ENCODE data around the gene CCND2.

CCND2 gene

GRCh38 chr12:4289998-4290790 lies 16.6 kb downstream of the CCND2 start:
- DNase-seq (ENCODE audit: low read depth, low spot score) = no peak

- no peak for DNase-seq (ENCODE audit: low read depth, low spot score)
These were observed 18.9 kb downstream of the CCND2 start for GRCh38 chr12:4292341-4293073.

GRCh38 chr12:4293299-4293965 lies 19.9 kb downstream of the CCND2 start:
- DNase-seq (ENCODE audit: low read depth, low spot score) = no peak

GRCh38 chr12:4293966-4294505 lies 20.5 kb downstream of the CCND2 start:
- DNase-seq (ENCODE audit: low read depth, low spot score) = no peak

GRCh38 chr12:4296751-4297150 lies 23.2 kb downstream of the CCND2 start:
- no peak for DNase-seq (ENCODE audit: low read depth, low spot score)

DNA sequence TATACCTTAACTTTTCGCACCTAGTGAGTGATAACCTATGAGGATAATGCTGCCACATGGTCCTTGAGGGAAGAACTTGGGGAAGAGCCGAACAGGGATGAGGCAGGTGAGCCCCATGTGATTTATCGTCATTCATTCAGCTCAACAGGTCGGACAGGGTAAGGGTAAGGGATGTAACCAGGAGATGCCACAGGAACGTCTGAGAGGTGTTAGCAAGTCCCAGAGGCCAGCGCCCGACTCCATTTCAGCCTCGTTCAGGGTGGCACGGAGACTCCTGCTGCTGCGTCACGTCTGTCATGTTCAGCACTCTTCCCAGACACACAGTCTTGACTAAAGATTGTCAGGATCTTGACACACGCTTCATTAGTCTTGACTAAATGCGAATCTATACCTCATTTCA lies 24.1 kb downstream of the CCND2 start:
- DNase-seq (ENCODE audit: low read depth, low spot score) = no peak

GRCh38 chr12:4300883-4301282 lies 27.3 kb downstream of the CCND2 start:
- no peak for DNase-seq (ENCODE audit: low read depth, low spot score)

DNA sequence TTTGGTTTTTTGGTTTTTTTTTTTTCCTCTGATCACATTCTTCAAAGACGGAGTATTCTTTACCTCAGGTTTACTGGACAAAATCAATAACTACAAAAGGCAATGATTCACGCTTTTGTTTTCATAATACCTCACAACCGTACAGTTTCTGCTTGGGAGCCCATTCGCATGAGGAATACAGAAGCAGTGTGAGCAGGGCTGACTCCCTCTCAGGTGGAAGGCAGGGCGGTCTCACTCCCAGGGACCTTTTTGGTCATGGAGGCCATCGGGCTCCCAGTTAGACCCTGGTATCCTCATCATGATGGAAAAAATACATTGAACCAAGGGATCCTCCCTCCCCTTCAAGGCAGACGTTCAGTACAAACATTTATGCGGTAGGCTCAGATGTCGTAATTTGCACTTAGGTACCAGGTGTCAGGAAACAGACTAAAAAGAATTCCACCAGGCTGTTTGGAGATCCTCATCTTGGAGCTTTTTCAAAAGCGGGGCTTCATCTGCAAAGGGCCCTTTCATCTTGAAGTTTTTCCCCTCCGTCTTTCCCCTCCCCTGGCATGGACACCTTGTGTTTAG lies 28.5 kb downstream of the CCND2 start:
- no peak for DNase-seq (ENCODE audit: low read depth, low spot score)

GRCh38 chr12:4302881-4303280 lies 29.3 kb downstream of the CCND2 start:
- DNase-seq (ENCODE audit: low read depth, low spot score) = no peak

DNA sequence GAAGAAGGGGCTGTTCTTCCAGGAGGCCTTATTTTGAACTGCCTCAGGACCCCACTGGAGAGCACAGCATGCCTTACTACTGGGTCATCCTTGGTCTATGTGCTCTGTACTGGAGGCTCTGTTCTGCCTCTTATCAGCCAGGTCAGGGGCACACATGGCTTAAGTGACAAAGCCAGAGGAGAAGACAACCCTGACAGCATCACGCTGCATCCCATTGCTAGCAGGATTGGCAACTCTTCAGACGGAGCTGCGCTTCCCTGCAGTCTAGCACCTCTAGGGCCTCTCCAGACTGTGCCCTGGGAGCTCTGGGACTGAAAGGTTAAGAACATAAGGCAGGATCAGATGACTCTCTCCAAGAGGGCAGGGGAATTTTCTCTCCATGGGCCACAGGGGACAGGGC lies 30.2 kb downstream of the CCND2 start:
- DNase-seq (ENCODE audit: low read depth, low spot score) = no peak

- no peak for DNase-seq (ENCODE audit: low read depth, low spot score)
These were observed 34.2 kb downstream of the CCND2 start for GRCh38 chr12:4307593-4308333.

GRCh38 chr12:4308334-4308950 lies 34.9 kb downstream of the CCND2 start:
- DNase-seq (ENCODE audit: low read depth, low spot score) = no peak

GRCh38 chr12:4311776-4312175 lies 38.2 kb downstream of the CCND2 start:
- no peak for DNase-seq (ENCODE audit: low read depth, low spot score)

DNA sequence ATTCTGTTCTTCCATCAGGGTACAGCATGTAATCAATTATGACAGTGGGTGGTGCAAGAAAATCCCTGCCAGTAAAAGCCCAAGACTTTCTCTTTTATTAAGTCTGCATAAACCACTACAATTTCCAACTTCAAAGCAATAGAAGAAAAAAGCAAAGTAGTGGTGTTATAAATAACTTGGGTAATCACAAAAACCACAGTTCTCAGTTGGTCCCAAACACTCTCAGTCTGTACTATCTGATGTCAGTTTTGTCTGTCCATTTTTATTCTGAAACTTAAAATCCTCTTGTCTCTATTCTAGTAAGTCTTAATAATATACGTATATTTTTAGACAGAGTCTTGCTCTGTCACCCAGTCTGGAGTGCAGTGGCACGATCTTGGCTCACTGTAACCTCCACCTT lies 38.7 kb downstream of the CCND2 start:
- DNase-seq (ENCODE audit: low read depth, low spot score) = no peak

- no peak for DNase-seq (ENCODE audit: low read depth, low spot score)
These were observed 46.9 kb downstream of the CCND2 start for GRCh38 chr12:4320497-4320852.

DNA sequence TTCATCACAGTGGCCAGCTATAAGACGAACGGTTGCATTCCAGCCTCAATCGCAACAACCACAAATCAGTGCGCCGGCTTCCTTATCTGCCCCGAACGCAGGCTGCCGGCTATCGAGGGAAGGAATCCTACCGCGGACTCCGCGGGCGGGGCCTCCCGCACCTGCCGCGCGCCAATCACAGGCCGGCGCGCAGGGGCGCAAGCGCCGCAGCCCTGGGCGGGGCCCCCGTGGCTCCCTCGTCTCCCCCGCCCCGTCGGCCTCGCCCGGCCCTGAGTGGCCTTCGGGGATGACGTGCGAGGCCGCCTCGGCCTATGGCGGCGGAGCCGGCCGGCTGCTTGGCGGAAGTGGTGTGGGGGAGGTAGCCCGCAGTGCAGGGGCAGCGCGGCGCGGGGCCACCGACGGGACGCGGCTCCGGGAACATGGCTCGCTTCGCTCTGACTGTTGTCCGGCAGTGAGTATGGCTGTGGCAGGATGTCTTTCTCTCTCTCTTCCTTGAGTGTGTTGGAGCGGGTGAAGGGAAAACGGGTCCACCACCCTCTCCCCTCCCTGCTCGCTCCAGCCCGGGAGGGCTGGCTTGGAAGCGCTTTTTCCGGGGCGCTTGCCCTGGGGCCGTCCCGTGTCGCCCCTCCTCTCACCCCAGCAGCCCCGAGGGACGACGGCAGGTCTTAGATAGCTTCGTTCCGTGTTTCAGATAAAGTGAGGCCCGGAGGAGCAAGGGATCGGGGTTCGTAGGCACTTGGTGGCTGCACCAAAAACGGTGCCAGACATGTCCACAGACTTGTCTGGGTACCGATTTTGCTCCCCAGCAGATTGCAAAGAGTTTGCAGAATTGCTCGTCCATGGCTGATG lies 47.5 kb downstream of the CCND2 start, which contains the start of gene TIGAR:
Gene TIGAR (plus strand): TSS at position 361 of the 849 bp plus-strand sequence. CDS start 59 bp downstream, at position 420.
- peak; percentile 86 for DNase-seq (ENCODE audit: low read depth, low spot score)

DNA sequence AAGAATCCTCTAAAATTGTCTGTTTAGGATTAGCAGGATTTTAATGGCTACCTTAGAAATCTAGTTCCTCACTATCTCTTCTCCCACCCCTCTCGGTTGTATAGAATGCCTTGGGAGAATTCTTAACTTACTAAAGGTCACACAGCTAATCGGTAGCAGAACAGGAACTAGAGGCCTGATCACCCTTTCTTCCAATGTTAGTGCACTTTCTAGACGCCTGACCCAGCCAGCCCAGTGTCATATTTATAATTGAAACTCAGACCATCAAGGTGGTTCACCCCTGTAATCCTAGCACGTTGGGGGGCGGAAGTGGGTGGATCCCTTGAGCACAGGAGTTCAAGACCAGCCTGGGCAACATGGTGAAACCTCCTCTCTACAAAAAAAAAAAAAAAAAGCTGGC lies 49.2 kb downstream of the CCND2 start:
- DNase-seq (ENCODE audit: low read depth, low spot score) = no peak
